HEK293 (cell line): ENCODE data around the gene SST.
"Not testable (repeated sequence)": the region's sequence is repeated elsewhere in the genome, so short reads cannot be mapped to it uniquely, and the experiment has no call there.

Experiments
- CTCF ChIA-PET: fragments of 350-600 bp; formaldehyde crosslinking; extraction: SDS; loops from one replicate; lab custom pipeline; 2021; ENCODE audit warnings: antibody characterized with exemption; lab: Yijun Ruan, JAX
- POLR2A ChIA-PET: fragments of 300-600 bp; formaldehyde crosslinking; extraction: SDS; loops from one replicate; lab custom pipeline; 2020; ENCODE audit warnings: antibody characterized with exemption, inconsistent platforms; lab: Yijun Ruan, JAX
- H3K27ac ChIP-seq: fragments of 200-500 bp; sonication (Bioruptor generic); 2 replicates; pipeline ENCODE4 v1.5.1; 2014; ENCODE audit warnings: low read depth, low read length, control low read depth, inconsistent platforms; ENCODE audit errors: extremely low read depth
- H3K36me3 ChIP-seq, 2 experiments: fragments of 200-500 bp in 1 of 2; sonication (Bioruptor generic) in 1 of 2; 1 replicate in 1 of 2; 2 replicates in 1 of 2; pipeline ENCODE4 v1.5.1; 2014 to 2017; ENCODE audit warnings: inconsistent platforms in 2 of 2, low read length in 2 of 2; ENCODE audit not compliant: control insufficient read depth in 2 of 2, insufficient read depth in 1 of 2
- H3K4me1 ChIP-seq: fragments of 200-500 bp; sonication (Bioruptor generic); 2 replicates; pipeline ENCODE4 v1.5.1; 2014; ENCODE audit warnings: mild to moderate bottlenecking, low read length, inconsistent platforms; ENCODE audit not compliant: control insufficient read depth, insufficient read depth
- H3K4me3 ChIP-seq: 2 replicates; pipeline ENCODE4 v1.5.1; 2011; ENCODE audit warnings: low read depth, mild to moderate bottlenecking, control low read depth, low read length, moderate library complexity
- H3K9me3 ChIP-seq: fragments of 200-500 bp; sonication (Bioruptor generic); 2 replicates; pipeline ENCODE4 v1.5.1; 2014; ENCODE audit warnings: low read depth, low read length, inconsistent platforms; ENCODE audit not compliant: control insufficient read depth, insufficient read depth
- BCL11B ChIP-seq: fragments of 450-650 bp; formaldehyde crosslinking; IDR thresholded peaks from 2 replicates; pipeline ENCODE4 v1.5.1; 2016; ENCODE audit warnings: low read depth, missing biosample characterization, missing genetic modification characterization
- GLI4 ChIP-seq: fragments of 450-650 bp; formaldehyde crosslinking; IDR thresholded peaks from 2 replicates; pipeline ENCODE4 v1.5.1; 2016; ENCODE audit warnings: missing biosample characterization, missing genetic modification characterization
- GLIS1 ChIP-seq: fragments of 450-650 bp; formaldehyde crosslinking; IDR thresholded peaks from 2 replicates; pipeline ENCODE4 v1.5.1; 2016; ENCODE audit warnings: missing biosample characterization, missing genetic modification characterization
- GLIS2 ChIP-seq: fragments of 450-650 bp; formaldehyde crosslinking; IDR thresholded peaks from 2 replicates; pipeline ENCODE4 v1.5.1; 2016; ENCODE audit warnings: missing biosample characterization, missing genetic modification characterization
- HIC1 ChIP-seq: fragments of 450-650 bp; formaldehyde crosslinking; IDR thresholded peaks from 2 replicates; pipeline ENCODE4 v1.5.1; 2016; ENCODE audit warnings: missing biosample characterization, missing genetic modification characterization
- KLF7 ChIP-seq: fragments of 450-650 bp; formaldehyde crosslinking; IDR thresholded peaks from 2 replicates; pipeline ENCODE4 v1.5.1; 2016; ENCODE audit warnings: missing biosample characterization, missing genetic modification characterization, borderline replicate concordance
- PBX3 ChIP-seq: sonication (generic); formaldehyde crosslinking; IDR thresholded peaks from 2 replicates; pipeline ENCODE4 v1.8.1; 2022; ENCODE audit warnings: mild to moderate bottlenecking, moderate library complexity, missing genetic modification reagents
- SETDB1 ChIP-seq: IDR thresholded peaks from one replicate; pipeline ENCODE4 v1.6.1; 2017; ENCODE audit warnings: mild to moderate bottlenecking, low read length, moderate library complexity, mixed read lengths; ENCODE audit not compliant: insufficient read length
- TCF7L2 ChIP-seq: IDR thresholded peaks from 2 replicates; pipeline ENCODE4 v1.6.1; 2011; ENCODE audit warnings: low read depth, mild to moderate bottlenecking, inconsistent platforms, low read length, moderate library complexity, borderline replicate concordance
- ZNF202 ChIP-seq: fragments of 450-650 bp; formaldehyde crosslinking; IDR thresholded peaks from 2 replicates; pipeline ENCODE4 v1.5.1; 2016; ENCODE audit warnings: missing biosample characterization, missing genetic modification characterization, borderline replicate concordance
- ZNF214 ChIP-seq: fragments of 450-650 bp; formaldehyde crosslinking; IDR thresholded peaks from 2 replicates; pipeline ENCODE4 v1.5.1; 2017; ENCODE audit warnings: missing biosample characterization, mild to moderate bottlenecking, missing genetic modification characterization, borderline replicate concordance
- ZNF350 ChIP-seq: fragments of 450-650 bp; formaldehyde crosslinking; IDR thresholded peaks from 2 replicates; pipeline ENCODE4 v1.5.0; 2017; ENCODE audit warnings: missing biosample characterization, mild to moderate bottlenecking, missing genetic modification characterization
- ZNF354C ChIP-seq: fragments of 450-650 bp; formaldehyde crosslinking; IDR thresholded peaks from 2 replicates; pipeline ENCODE4 v1.5.1; 2016; ENCODE audit warnings: missing biosample characterization, missing genetic modification characterization, low read depth, borderline replicate concordance
- ZNF423 ChIP-seq: fragments of 450-650 bp; formaldehyde crosslinking; IDR thresholded peaks from 2 replicates; pipeline ENCODE4 v1.5.1; 2016; ENCODE audit warnings: missing biosample characterization, missing genetic modification characterization
- ZNF433 ChIP-seq: fragments of 450-650 bp; formaldehyde crosslinking; IDR thresholded peaks from 2 replicates; pipeline ENCODE4 v1.5.1; 2016; ENCODE audit warnings: missing biosample characterization, missing genetic modification characterization, low read depth
- ZNF488 ChIP-seq: fragments of 450-650 bp; formaldehyde crosslinking; IDR thresholded peaks from 2 replicates; pipeline ENCODE4 v1.5.1; 2016; ENCODE audit warnings: missing biosample characterization, missing genetic modification characterization
- ZNF521 ChIP-seq: fragments of 450-650 bp; formaldehyde crosslinking; IDR thresholded peaks from 2 replicates; pipeline ENCODE4 v1.5.1; 2017; ENCODE audit warnings: missing biosample characterization, mild to moderate bottlenecking, missing genetic modification characterization
- ZNF544 ChIP-seq: fragments of 450-650 bp; formaldehyde crosslinking; IDR thresholded peaks from 2 replicates; pipeline ENCODE4 v1.5.0; 2017; ENCODE audit warnings: missing biosample characterization, missing genetic modification characterization
- ZNF548 ChIP-seq: fragments of 450-650 bp; formaldehyde crosslinking; IDR thresholded peaks from 2 replicates; pipeline ENCODE4 v1.5.1; 2016; ENCODE audit warnings: missing biosample characterization, missing genetic modification characterization
- ZNF626 ChIP-seq: fragments of 450-650 bp; sonication (Bioruptor Pico); formaldehyde crosslinking; IDR thresholded peaks from 2 replicates; pipeline ENCODE4 v1.5.1; 2018; ENCODE audit warnings: missing biosample characterization, missing genetic modification characterization, inconsistent platforms
- ZNF658 ChIP-seq: fragments of 450-650 bp; formaldehyde crosslinking; IDR thresholded peaks from 2 replicates; pipeline ENCODE4; 2016; ENCODE audit warnings: missing biosample characterization, missing genetic modification characterization
- TF ChIP-seq, protein P1 (sequence below): fragments of 450-650 bp; formaldehyde crosslinking; IDR thresholded peaks from 2 replicates; pipeline ENCODE4 v1.5.1; 2016; ENCODE audit warnings: missing biosample characterization, missing genetic modification characterization

SST gene

DNA sequence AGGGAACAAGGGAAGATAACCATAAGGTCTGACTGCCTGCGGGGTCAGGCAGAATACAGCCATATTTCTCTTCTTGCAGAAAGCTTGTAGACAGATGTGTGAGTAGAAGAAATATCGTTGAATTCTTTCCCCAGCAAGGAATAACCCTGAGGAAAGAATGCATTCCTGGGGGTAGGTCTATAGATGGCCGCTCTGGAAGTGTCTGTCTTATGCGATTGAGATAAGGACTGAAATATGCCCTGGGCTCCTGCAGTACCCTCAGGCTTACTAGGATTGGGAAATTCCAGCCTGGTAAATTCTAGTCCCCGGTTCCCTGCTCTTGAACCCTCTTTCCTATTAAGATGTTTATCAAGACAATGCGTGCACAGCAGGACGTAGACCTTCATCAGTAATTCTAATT lies 15.8 kb upstream of the SST start:
- H3K4me1 ChIP-seq: no peaks in the 10 kb centered on the region
- no peak overlapping the region for H3K27ac ChIP-seq
- H3K4me3 ChIP-seq: no peak overlapping the region
- no peaks in the 10 kb centered on the region for H3K9me3 ChIP-seq
- no peaks in the 10 kb centered on the region for H3K36me3 ChIP-seq
- POLR2A ChIA-PET: no interaction called here
- CTCF ChIA-PET: no interaction called here
- no peak for TF ChIP-seq TCF7L2
- TF ChIP-seq ZNF214 (tag by site-specific recombination): no peak
- TF ChIP-seq GLIS1: no peak
- peak; percentile 69 for TF ChIP-seq SETDB1

DNA sequence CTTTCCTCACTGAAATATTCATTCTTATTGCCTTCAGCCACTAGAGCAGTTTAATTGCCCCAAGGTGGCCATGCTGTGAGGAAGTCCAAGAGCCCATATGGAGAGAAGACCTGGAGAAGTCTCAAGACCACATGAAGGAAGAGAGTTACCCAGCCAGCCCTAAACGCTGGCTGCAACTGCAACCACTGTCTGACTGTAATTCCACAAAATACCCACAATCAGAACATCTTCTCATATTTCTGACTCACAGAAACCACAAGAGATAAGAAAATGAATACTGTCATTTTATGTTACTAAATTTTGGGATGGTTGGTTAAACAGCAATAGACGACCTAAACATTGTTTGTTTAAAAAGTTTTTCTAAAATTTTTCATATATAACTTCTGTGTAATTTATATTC lies 14.7 kb upstream of the SST start:
- no peak overlapping the region for H3K4me3 ChIP-seq
- no peaks in the 10 kb centered on the region for H3K4me1 ChIP-seq
- H3K36me3 ChIP-seq: no peaks in the 10 kb centered on the region
- no peaks in the 10 kb centered on the region for H3K9me3 ChIP-seq
- POLR2A ChIA-PET: no interaction called here
- no peak for TF ChIP-seq ZNF423 (tag by site-specific recombination)
- no peak for TF ChIP-seq PBX3
- TF ChIP-seq ZNF521 (tag by site-specific recombination): no peak
- TF ChIP-seq BCL11B (tag by site-specific recombination): no peak
- no peak overlapping the region for H3K27ac ChIP-seq
- CTCF ChIA-PET: interaction anchor here (11.0 kb wide), 1 partner anchor 364 kb away, joined by 407 read pairs; no protein-coding TSS in a partner anchor

DNA sequence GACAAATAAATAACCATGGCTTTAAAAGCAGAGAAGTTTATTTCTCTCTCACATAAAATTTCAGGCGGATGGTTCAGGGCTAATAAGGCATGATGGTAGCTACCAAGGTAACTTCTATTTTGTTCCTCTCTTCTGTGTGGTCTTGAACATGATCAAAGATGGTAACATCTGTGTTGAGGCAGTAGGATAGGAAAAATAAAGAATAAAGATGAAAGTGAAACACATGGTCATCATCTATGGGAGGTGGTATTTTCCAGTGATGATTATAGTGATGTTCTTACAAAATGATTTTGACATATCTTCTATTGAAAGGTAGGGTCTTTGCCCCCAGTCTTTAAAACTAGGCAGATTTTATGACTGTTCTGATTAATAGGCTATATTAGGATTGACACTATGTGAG lies 14.2 kb upstream of the SST start:
- CTCF ChIA-PET: interaction anchor here (11.0 kb wide), 1 partner anchor 363 kb away, joined by 407 read pairs; no protein-coding TSS in a partner anchor
- no peak for TF ChIP-seq ZNF350
- no peak for TF ChIP-seq GLI4 (tag by site-specific recombination)
- TF ChIP-seq ZNF202 (tag by site-specific recombination): no peak
- no peak for TF ChIP-seq ZNF544 (tag by site-specific recombination)
- TF ChIP-seq ZNF548 (tag by site-specific recombination): no peak
- TF ChIP-seq, protein P1, sequence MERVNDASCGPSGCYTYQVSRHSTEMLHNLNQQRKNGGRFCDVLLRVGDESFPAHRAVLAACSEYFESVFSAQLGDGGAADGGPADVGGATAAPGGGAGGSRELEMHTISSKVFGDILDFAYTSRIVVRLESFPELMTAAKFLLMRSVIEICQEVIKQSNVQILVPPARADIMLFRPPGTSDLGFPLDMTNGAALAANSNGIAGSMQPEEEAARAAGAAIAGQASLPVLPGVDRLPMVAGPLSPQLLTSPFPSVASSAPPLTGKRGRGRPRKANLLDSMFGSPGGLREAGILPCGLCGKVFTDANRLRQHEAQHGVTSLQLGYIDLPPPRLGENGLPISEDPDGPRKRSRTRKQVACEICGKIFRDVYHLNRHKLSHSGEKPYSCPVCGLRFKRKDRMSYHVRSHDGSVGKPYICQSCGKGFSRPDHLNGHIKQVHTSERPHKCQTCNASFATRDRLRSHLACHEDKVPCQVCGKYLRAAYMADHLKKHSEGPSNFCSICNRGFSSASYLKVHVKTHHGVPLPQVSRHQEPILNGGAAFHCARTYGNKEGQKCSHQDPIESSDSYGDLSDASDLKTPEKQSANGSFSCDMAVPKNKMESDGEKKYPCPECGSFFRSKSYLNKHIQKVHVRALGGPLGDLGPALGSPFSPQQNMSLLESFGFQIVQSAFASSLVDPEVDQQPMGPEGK: no peak
- TF ChIP-seq ZNF433 (tag by site-specific recombination): no peak
- no peak for TF ChIP-seq ZNF658 (tag by site-specific recombination)
- no peak for TF ChIP-seq GLIS2 (tag by site-specific recombination)
- no peak for TF ChIP-seq ZNF354C (tag by site-specific recombination)
- TF ChIP-seq KLF7 (tag by site-specific recombination): no peak
- TF ChIP-seq ZNF626 (tag by site-specific recombination): no peak
- no peak for TF ChIP-seq ZNF488 (tag by site-specific recombination)
- TF ChIP-seq HIC1 (tag by site-specific recombination): no peak

DNA sequence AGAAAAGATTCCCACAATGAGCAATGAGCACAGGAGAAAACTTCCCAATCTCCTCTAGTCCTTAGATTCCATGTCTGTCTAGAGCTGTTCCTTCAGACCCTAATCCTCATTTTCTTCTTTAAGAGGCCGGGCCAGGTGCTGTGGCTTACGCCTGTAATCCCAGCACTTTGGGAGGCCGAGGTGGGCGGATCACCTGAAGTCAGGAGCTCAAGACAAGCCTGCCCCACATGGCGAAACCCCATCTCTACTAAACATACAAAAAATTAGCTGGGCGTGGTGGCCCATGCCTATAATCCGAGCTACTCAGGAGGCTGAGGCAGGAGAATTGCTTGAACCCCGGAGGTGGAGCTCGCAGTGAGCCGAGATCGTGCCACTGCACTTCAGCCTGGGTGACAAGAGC lies 11.6 kb upstream of the SST start:
- POLR2A ChIA-PET, H3K4me1 ChIP-seq, H3K27ac ChIP-seq, H3K4me3 ChIP-seq, H3K36me3 ChIP-seq, H3K9me3 ChIP-seq: not testable (repeated sequence)
- CTCF ChIA-PET: interaction anchor here (0.6 to 11.0 kb wide), 9 partner anchors 34 to 510 kb away, joined by 3 to 407 read pairs (median 4); no protein-coding TSS in a partner anchor

More for the DNA sequence above, 14.2 kb upstream of the SST start:
- no peaks in the 10 kb centered on the region for H3K36me3 ChIP-seq
- no peak overlapping the region for H3K27ac ChIP-seq
- H3K4me3 ChIP-seq: no peak overlapping the region
- no peaks in the 10 kb centered on the region for H3K9me3 ChIP-seq
- POLR2A ChIA-PET: no interaction called here
- no peaks in the 10 kb centered on the region for H3K4me1 ChIP-seq
